ENCODE data around the gene ESRRA. TPM values are rescaled to one million over a fixed set of nuclear protein-coding genes. Genes with fewer than 3 reads are reported as not detected.
A peak's percentile ranks its signal among the peaks of the same experiment; 100 is the strongest.

The ESRRA gene
- total and polyA plus RNA-seq, 9 of the 15 experiments (the other 6 are each of a cell fraction or from before 2014, with no cell fraction given), result 0.27 to 89.7 (median 23.7) TPM

GRCh38 chr11:64355078-64355940 is 50.0 kb downstream of the ESRRA start (continued):
- no peak for TF ChIP-seq HMGXB4 (CRISPR knock-in tag; IDR thresholded peaks at IDR 0.05)
- TF ChIP-seq HMBOX1 (IDR thresholded peaks at IDR 0.05), result no peak
- no peak for TF ChIP-seq TEAD2 (tag; IDR thresholded peaks at IDR 0.05)
- no peak for TF ChIP-seq EWSR1 (IDR thresholded peaks at IDR 0.05; ENCODE audit: borderline replicate concordance, low read depth, partially characterized antibody)
- no peak for TF ChIP-seq SREBF2 (CRISPR knock-in tag; IDR thresholded peaks at IDR 0.05)
- no peak for TF ChIP-seq ZBTB34 (CRISPR knock-in tag; IDR thresholded peaks at IDR 0.05)
- no peak for TF ChIP-seq TCF15 (CRISPR knock-in tag; IDR thresholded peaks at IDR 0.05)
- no peak for TF ChIP-seq PCBP2 (IDR thresholded peaks at IDR 0.05; ENCODE audit: low read depth, low read length, poor library complexity, severe bottlenecking)
- peak; percentile 62; the same call in 1 of the 2 replicates for TF ChIP-seq TOE1 (IDR thresholded peaks at IDR 0.05; ENCODE audit: borderline replicate concordance)
- TF ChIP-seq TOE1 (CRISPR knock-in tag; IDR thresholded peaks at IDR 0.05; ENCODE audit: borderline replicate concordance, low read depth), result no peak
- no peak for TF ChIP-seq ZNF134 (CRISPR knock-in tag; conservative IDR thresholded peaks at IDR 0.05)
- TF ChIP-seq ZBTB2 (IDR thresholded peaks at IDR 0.05), result peak; percentile 93
- TF ChIP-seq ZBTB12 (CRISPR knock-in tag; IDR thresholded peaks at IDR 0.05), result no peak
- no peak; the same call in 1 of the 2 replicates for TF ChIP-seq SAFB (IDR thresholded peaks at IDR 0.05; ENCODE audit: borderline replicate concordance, low read depth, low read length)
- TF ChIP-seq KHSRP (IDR thresholded peaks at IDR 0.05), result no peak
- TF ChIP-seq GTF2E2 (tag; IDR thresholded peaks at IDR 0.05), result no peak
- no peak for TF ChIP-seq ZNF707 (CRISPR knock-in tag; conservative IDR thresholded peaks at IDR 0.05)
- TF ChIP-seq MLLT1 (IDR thresholded peaks at IDR 0.05), result no peak
